Thyroid gland (tissue), 4 donors: ENCODE results near the gene C1QTNF12. TPM values are rescaled to one million over a fixed set of nuclear protein-coding genes. Genes with fewer than 3 reads are reported as not detected.

ENCODE experiments used
- DNase-seq, 2 donors: peaks; one replicate each; pipeline ENCODE4 v3.0.0-alpha.2; 2019
- H3K27ac ChIP-seq, 3 donors: fragments of 200-600 bp; sonication (generic); 1 replicate in 2 of 3; 2 replicates in 1 of 3; pipeline ENCODE4 v1.5.1; 2016 to 2019; ENCODE audit warnings: mild to moderate bottlenecking in 1 of 3, moderate library complexity in 1 of 3
- H3K27me3 ChIP-seq: fragments of 200-600 bp; sonication (generic); one replicate; pipeline ENCODE4 v1.5.1; 2019
- H3K36me3 ChIP-seq, 2 donors: fragments of 200-600 bp; sonication (generic); one replicate each; pipeline ENCODE4 v1.5.1; 2016 to 2019
- H3K4me1 ChIP-seq, 2 donors: fragments of 200-600 bp; sonication (generic); one replicate each; pipeline ENCODE4 v1.5.1; 2017 to 2019
- H3K4me3 ChIP-seq, 3 donors: fragments of 200-600 bp; sonication (generic); replicated peaks in 1 of 3; 1 replicate in 2 of 3; 2 replicates in 1 of 3; pipeline ENCODE4 v1.5.1; 2016; ENCODE audit warnings: mild to moderate bottlenecking in 1 of 3
- H3K9me3 ChIP-seq: fragments of 200-600 bp; sonication (generic); one replicate; pipeline ENCODE4 v1.5.1; 2017
- POLR2A ChIP-seq, 2 donors: fragments of 450-650 bp; IDR thresholded peaks; one replicate each; pipeline ENCODE4 v1.6.1; 2017; ENCODE audit warnings: antibody characterized with exemption in 2 of 2, mild to moderate bottlenecking in 2 of 2, moderate library complexity in 1 of 2
- whole genome bisulfite sequencing, 2 donors: methylation state at CpG; one replicate each; pipeline ENCODE4 v1.1.5; 2017; 5-methylcytosine and 5-hydroxymethylcytosine counted together
- intact Hi-C: fragments of 100-400 bp; cut with DNase I; formaldehyde crosslinking; loops from one replicate; pipeline ENCODE4 v1.15.1; 2023
- total RNA-seq, 4 donors: library from RNA; depleted of rRNA; stranded (reverse); fragments of >200 nt; gene quantifications; one replicate each; pipeline ENCODE4 v1.2.3, GENCODE V29; 2016
- TF ChIP-seq, protein P1 (sequence below), 6 experiments: fragments of 200-600 bp in 3 of 6; fragments of 450-650 bp in 3 of 6; sonication (generic) in 3 of 6; IDR thresholded peaks; one replicate each; pipeline ENCODE4 v1.5.1; 2016 to 2019; ENCODE audit warnings: antibody characterized with exemption in 6 of 6, mild to moderate bottlenecking in 2 of 6, inconsistent platforms in 1 of 6, moderate library complexity in 1 of 6

C1QTNF12 gene
- total RNA-seq, 4 donors from 2014 or later: 0.83 TPM; not detected in 3

DNA sequence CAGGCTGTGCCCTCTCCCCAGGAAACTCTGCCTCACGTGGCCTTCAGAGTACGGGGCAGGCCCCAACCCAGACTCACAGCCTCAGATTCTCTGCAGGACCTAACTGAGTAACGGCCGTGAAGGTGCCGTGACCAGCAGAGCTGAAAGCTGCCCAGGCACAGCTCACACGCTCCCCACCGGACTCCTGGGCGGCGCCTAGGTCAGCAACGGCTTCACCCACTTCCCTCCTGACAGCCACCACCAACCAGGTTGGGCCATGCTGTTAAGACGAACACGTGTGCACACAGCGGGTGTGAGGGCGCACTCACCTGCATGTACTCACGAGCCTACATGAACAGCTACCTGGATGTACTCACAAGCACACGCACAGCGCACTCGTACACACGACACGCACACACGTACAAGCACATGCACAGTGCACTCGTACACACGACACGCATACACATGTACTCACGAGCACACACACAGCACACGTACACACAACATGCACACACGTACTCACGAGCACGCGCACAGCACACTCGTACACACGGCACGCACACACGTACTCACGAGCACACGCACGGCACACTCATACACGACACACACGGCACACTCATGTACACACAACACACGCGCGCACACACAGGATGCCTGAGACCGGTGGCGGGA lies 23.8 kb downstream of the C1QTNF12 start:
- DNase-seq: no peak
- Histone ChIP-seq H3K27me3 (no peaks in the 10 kb centered on the region), H3K4me1 (no peaks in the 10 kb centered on the region), H3K4me3 (no peak overlapping the region), H3K9me3 (no peaks in the 10 kb centered on the region), H3K27ac (no peak overlapping the region), H3K36me3 (peaks cover 44 to 62% of the 10 kb centered on the region in 2 donors)
- no peak for TF ChIP-seq POLR2A (IDR thresholded peaks at IDR 0.05)
- TF ChIP-seq, protein P1, sequence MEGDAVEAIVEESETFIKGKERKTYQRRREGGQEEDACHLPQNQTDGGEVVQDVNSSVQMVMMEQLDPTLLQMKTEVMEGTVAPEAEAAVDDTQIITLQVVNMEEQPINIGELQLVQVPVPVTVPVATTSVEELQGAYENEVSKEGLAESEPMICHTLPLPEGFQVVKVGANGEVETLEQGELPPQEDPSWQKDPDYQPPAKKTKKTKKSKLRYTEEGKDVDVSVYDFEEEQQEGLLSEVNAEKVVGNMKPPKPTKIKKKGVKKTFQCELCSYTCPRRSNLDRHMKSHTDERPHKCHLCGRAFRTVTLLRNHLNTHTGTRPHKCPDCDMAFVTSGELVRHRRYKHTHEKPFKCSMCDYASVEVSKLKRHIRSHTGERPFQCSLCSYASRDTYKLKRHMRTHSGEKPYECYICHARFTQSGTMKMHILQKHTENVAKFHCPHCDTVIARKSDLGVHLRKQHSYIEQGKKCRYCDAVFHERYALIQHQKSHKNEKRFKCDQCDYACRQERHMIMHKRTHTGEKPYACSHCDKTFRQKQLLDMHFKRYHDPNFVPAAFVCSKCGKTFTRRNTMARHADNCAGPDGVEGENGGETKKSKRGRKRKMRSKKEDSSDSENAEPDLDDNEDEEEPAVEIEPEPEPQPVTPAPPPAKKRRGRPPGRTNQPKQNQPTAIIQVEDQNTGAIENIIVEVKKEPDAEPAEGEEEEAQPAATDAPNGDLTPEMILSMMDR (IDR thresholded peaks at IDR 0.05): no peak
- 97% methylated on average over 43 to 44 of the region's 44 CpGs for WGBS, 2 donors
- intact Hi-C loops: no loop called here

DNA sequence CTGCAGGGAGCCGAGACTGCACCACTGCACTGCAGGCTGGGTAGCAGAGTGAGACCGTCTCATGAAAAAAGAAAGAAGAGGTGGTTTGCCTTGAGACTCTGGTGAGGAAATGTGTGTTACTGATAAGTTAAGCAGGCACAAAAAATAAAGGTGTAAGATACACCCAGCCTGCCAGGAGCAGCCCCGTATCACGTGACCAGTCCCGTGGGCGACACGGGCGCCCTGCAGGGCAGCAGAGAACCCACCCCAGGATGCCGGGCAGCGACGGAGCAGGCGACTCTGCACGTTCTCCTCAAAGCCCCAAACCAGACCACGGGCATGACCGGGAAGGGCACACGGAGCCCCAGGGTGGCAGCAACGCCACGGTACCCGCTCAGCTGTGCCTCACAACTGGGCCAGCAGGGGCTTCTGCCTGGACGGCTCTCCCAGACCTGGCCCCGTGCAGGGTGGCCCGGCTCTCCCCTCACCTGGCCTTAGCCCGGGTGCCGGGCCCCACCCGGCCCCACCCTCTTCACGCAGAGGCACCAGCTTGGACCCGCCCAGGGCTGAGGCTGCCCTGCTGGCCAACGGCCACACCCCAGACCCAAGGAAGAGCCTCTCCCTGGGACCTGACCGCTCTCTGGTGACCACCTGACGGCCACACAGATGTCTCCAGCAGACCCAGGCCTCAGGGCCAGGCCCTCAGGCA lies 24.5 kb downstream of the C1QTNF12 start:
- TF ChIP-seq, protein P1 (IDR thresholded peaks at IDR 0.05): no peak
- TF ChIP-seq POLR2A (IDR thresholded peaks at IDR 0.05): no peak
- Histone ChIP-seq H3K36me3 (peaks cover 46 to 62% of the 10 kb centered on the region in 2 donors), H3K4me1 (no peaks in the 10 kb centered on the region), H3K4me3 (no peak overlapping the region), H3K27ac (no peak overlapping the region), H3K9me3 (no peaks in the 10 kb centered on the region), H3K27me3 (no peaks in the 10 kb centered on the region)
- WGBS, 2 donors: 92 to 97% methylated on average over 8 to 14 of the region's 30 CpGs
- DNase-seq: no peak
- intact Hi-C loops: no loop called here

DNA sequence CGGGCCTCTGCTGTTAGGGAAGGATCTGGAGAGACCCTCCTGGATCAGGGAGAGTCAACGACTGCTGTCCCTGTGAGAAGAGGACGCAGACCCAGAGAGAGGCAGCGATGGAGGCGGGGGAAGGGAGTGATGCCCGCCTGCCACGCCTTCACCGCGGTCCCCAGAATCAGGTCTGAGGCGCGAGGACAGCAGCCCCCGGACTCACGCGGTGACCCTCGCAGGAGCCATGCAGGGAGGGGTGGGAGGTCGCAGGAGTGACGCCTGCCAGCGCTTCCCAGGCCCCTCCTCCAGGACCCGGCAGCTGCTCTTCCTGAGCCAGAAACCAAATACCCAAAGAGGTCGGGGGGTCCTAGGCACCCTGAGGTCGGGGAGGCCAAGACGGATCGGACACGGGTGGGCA lies 26.3 kb downstream of the C1QTNF12 start:
- Histone ChIP-seq H3K4me3 (no peak overlapping the region), H3K4me1 (no peaks in the 10 kb centered on the region), H3K27me3 (no peaks in the 10 kb centered on the region), H3K36me3 (peaks cover 55 to 65% of the 10 kb centered on the region in 2 donors), H3K27ac (no peak overlapping the region), H3K9me3 (no peaks in the 10 kb centered on the region)
- no peak for TF ChIP-seq POLR2A (IDR thresholded peaks at IDR 0.05)
- TF ChIP-seq, protein P1 (IDR thresholded peaks at IDR 0.05): no peak
- intact Hi-C loops: no loop called here
- no peak for DNase-seq
- WGBS, 2 donors: 88 to 90% methylated on average over 24 of the region's 24 CpGs

DNA sequence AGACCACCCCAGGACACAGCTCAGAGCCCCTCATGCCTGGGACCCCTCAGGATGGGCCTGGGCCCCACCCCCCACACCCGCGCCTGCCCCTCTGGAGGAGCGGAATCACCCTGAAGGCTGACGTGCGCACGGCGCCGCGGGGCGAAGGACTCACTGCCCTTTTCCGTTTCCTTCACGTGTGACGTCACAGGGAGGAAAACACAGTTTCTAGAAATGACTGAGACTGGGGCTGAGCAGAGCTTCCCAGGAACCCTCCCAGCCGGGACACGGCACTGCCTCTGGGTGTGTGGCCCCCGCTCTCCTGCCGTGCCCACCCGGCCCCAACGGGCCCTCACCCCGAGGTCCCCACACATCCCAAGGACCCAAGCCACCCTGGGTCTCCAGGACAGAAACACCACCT lies 27.2 kb downstream of the C1QTNF12 start:
- no peaks in the 10 kb centered on the region for H3K27me3 ChIP-seq
- TF ChIP-seq POLR2A (IDR thresholded peaks at IDR 0.05): no peak
- TF ChIP-seq, protein P1 (IDR thresholded peaks at IDR 0.05): no peak
- DNase-seq: no peak
- H3K4me1 ChIP-seq: no peaks in the 10 kb centered on the region
- 90 to 98% methylated on average over 9 to 19 of the region's 20 CpGs for WGBS, 2 donors
- intact Hi-C loops: no loop called here
- H3K4me3 ChIP-seq: no peak overlapping the region
- peaks cover 55 to 62% of the 10 kb centered on the region in 2 donors for H3K36me3 ChIP-seq
- H3K27ac ChIP-seq: no peak overlapping the region
- H3K9me3 ChIP-seq: no peaks in the 10 kb centered on the region

DNA sequence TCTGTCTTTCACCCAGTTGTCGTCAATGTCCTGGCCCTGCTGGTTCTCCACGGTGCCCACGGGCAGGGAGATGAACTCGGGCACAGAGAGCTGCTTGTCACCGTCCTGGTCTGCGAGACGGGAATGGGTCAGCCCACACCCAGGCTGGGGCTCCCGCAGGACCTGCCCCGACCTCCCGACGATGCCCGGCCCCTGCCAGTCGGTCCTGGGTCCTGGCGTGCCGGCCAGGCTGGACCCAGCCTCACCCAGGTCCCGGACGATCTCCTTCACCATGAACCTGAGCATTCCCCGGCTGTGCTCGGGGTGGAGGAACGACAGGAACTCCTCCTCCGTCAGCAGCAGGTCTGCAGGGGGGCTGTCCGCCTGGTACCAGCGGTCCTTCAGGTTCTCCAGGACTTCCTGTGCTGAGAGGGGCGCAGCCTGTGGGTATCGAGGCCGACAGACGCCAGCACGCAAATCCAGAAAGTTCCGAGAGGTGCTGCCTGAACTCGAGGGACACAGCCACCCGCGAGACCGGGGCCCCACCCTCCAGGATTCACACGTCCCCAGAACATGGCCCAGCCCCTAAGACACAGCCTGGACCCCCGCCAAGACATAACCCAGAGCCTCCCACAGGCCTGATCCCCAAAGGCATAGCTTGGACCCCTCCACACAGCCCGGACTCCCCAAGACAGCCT lies 27.9 kb downstream of the C1QTNF12 start:
- no peak for DNase-seq
- no peak for TF ChIP-seq POLR2A (IDR thresholded peaks at IDR 0.05)
- TF ChIP-seq, protein P1 (IDR thresholded peaks at IDR 0.05): no peak
- no peaks in the 10 kb centered on the region for H3K4me1 ChIP-seq
- H3K4me3 ChIP-seq: no peak overlapping the region
- peaks cover 52 to 61% of the 10 kb centered on the region in 2 donors for H3K36me3 ChIP-seq
- no peaks in the 10 kb centered on the region for H3K27me3 ChIP-seq
- no peaks in the 10 kb centered on the region for H3K9me3 ChIP-seq
- WGBS, 2 donors: 89 to 95% methylated on average over 15 to 29 of the region's 36 CpGs
- intact Hi-C loops: no loop called here
- no peak overlapping the region for H3K27ac ChIP-seq
